ENCODE data around the gene PHLDA3. TPM values are rescaled to one million over a fixed set of nuclear protein-coding genes. Genes with fewer than 3 reads are reported as not detected.

The PHLDA3 gene
- total RNA-seq, 1 donor from 2014 or later = 50.6 TPM

GRCh38 chr1:201506092-201506491 lies 37.1 kb upstream of the PHLDA3 start:
- H3K4me3 Mint-ChIP-seq (ENCODE audit: unreplicated experiment) = no peak overlapping the region
- H3K27me3 Mint-ChIP-seq (ENCODE audit: unreplicated experiment) = no peaks in the 10 kb centered on the region
- no peaks in the 10 kb centered on the region for H3K9me3 Mint-ChIP-seq (ENCODE audit: unreplicated experiment)
- peak overlapping the region; percentile 88 for H3K27ac Mint-ChIP-seq (ENCODE audit: unreplicated experiment)
- DNase-seq (ENCODE audit: extremely low spot score, unreplicated experiment) = no peak
- peaks cover 36% of the 10 kb centered on the region for H3K4me1 Mint-ChIP-seq (ENCODE audit: unreplicated experiment)
- H3K36me3 Mint-ChIP-seq (ENCODE audit: unreplicated experiment) = no peaks in the 10 kb centered on the region
- TF ChIP-seq, protein P1, sequence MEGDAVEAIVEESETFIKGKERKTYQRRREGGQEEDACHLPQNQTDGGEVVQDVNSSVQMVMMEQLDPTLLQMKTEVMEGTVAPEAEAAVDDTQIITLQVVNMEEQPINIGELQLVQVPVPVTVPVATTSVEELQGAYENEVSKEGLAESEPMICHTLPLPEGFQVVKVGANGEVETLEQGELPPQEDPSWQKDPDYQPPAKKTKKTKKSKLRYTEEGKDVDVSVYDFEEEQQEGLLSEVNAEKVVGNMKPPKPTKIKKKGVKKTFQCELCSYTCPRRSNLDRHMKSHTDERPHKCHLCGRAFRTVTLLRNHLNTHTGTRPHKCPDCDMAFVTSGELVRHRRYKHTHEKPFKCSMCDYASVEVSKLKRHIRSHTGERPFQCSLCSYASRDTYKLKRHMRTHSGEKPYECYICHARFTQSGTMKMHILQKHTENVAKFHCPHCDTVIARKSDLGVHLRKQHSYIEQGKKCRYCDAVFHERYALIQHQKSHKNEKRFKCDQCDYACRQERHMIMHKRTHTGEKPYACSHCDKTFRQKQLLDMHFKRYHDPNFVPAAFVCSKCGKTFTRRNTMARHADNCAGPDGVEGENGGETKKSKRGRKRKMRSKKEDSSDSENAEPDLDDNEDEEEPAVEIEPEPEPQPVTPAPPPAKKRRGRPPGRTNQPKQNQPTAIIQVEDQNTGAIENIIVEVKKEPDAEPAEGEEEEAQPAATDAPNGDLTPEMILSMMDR (IDR thresholded peaks at IDR 0.05) = no peak

DNA sequence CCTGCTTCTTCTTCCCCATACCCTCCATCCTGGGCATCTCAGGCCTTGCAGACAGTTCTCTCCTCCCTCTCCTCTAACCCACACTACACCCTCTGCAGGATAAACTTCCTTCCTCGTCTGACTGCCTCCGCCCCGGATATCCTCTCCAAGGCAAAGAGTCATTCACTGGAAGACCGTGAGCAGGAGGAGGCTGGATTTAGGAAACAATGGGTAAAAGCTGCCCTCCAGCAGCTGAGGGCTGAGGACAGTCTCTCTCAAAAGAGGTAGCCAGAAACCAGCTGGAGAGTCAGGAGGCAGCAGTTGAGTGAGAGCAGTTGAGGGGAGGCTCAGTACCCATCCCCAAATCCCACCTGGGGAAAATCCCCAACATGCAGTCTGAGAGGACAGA lies 36.5 kb upstream of the PHLDA3 start:
- no peaks in the 10 kb centered on the region for H3K27me3 Mint-ChIP-seq (ENCODE audit: unreplicated experiment)
- H3K27ac Mint-ChIP-seq (ENCODE audit: unreplicated experiment) = peak overlapping the region; percentile 88
- no peaks in the 10 kb centered on the region for H3K36me3 Mint-ChIP-seq (ENCODE audit: unreplicated experiment)
- no peak for DNase-seq (ENCODE audit: extremely low spot score, unreplicated experiment)
- H3K9me3 Mint-ChIP-seq (ENCODE audit: unreplicated experiment) = no peaks in the 10 kb centered on the region
- TF ChIP-seq, protein P1 (IDR thresholded peaks at IDR 0.05) = no peak
- no peak overlapping the region for H3K4me3 Mint-ChIP-seq (ENCODE audit: unreplicated experiment)
- H3K4me1 Mint-ChIP-seq (ENCODE audit: unreplicated experiment) = peaks cover 42% of the 10 kb centered on the region

DNA sequence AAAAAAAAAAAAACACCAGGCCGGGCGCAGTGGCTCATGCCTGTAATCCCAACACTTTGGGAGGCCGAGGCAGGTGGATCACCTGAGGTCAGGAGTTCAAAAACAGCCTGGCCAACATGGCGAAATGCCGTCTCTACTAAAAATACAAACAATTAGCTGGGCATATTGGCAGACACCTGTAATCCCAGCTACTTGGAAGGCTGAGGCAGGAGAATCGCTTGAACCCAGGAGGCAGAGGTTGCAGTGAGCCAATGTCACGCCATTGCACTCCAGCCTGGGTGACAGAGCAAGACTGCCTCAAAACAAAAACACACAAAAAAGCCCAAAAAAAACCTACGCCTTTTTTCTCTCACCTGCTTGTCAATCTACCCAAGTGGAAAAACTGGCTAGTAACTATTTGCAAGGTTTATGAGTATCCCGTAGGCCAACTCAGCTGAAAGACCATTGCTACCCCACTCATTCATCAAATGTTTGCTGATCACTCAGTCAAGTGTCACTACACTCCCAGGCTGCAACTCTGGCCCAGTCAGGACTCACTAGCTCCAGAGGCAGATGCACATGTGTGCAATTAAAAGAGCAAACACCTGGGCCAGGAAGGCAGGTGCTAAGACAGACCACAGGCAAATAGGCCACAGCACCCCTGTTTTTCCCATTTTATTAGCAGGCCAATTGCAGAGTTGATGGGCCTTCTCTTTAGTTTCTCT lies 36.0 kb upstream of the PHLDA3 start:
- TF ChIP-seq, protein P1 (IDR thresholded peaks at IDR 0.05) = no peak
- H3K27me3 Mint-ChIP-seq (ENCODE audit: unreplicated experiment) = no peaks in the 10 kb centered on the region
- H3K4me1 Mint-ChIP-seq (ENCODE audit: unreplicated experiment) = peaks cover 47% of the 10 kb centered on the region
- no peak overlapping the region for H3K4me3 Mint-ChIP-seq (ENCODE audit: unreplicated experiment)
- DNase-seq (ENCODE audit: extremely low spot score, unreplicated experiment) = no peak
- peak overlapping the region; percentile 88 for H3K27ac Mint-ChIP-seq (ENCODE audit: unreplicated experiment)
- no peaks in the 10 kb centered on the region for H3K9me3 Mint-ChIP-seq (ENCODE audit: unreplicated experiment)
- H3K36me3 Mint-ChIP-seq (ENCODE audit: unreplicated experiment) = no peaks in the 10 kb centered on the region

- Mint-ChIP-seq H3K27me3 (ENCODE audit: unreplicated experiment) (no peaks in the 10 kb centered on the region), H3K27ac (ENCODE audit: unreplicated experiment) (peak overlapping the region; percentile 91), H3K4me3 (ENCODE audit: unreplicated experiment) (no peak overlapping the region), H3K36me3 (ENCODE audit: unreplicated experiment) (no peaks in the 10 kb centered on the region), H3K4me1 (ENCODE audit: unreplicated experiment) (peaks cover 54% of the 10 kb centered on the region), H3K9me3 (ENCODE audit: unreplicated experiment) (no peaks in the 10 kb centered on the region)
- DNase-seq (ENCODE audit: extremely low spot score, unreplicated experiment) = no peak
- TF ChIP-seq, protein P1 (IDR thresholded peaks at IDR 0.05) = no peak
These were observed 35.2 kb upstream of the PHLDA3 start for GRCh38 chr1:201504179-201504631.

DNA sequence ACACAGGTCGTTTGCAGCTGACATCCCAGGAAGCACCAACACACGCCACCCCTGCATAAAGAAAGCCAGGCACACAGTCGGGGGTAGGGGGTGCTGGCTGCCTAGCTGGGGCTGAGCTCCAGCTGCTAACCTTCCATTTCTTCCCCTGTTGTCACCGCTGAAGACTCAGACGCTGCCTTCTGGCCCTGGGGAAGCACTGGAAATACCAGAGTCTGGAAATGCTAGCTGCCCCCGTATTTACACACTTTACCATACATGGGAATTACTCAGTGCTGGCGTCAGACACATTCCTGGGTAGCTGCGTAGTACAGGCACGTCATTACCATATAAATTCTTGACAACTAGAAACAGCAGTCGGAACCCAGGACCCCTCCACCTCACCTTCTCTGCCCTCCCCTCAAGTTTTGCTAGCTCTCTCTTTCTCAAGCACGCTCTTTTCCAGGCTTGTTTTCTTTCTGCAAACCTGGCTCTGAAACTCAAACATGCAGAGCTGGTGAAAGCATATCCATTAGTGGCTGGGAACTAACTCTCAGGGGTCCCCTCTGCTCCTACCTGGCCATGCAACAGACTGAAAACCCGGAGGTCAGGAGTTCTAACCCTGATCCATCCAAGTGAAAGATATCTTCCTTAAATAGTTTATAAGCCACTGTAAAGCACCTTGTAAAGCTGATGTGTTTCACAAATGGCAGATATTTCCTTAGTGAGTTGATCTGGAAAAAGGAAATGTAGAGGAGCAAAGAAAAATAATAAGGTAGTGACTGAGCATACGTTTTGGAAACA lies 34.6 kb upstream of the PHLDA3 start:
- TF ChIP-seq, protein P1 (IDR thresholded peaks at IDR 0.05) = no peak
- H3K27me3 Mint-ChIP-seq (ENCODE audit: unreplicated experiment) = no peaks in the 10 kb centered on the region
- no peaks in the 10 kb centered on the region for H3K36me3 Mint-ChIP-seq (ENCODE audit: unreplicated experiment)
- H3K9me3 Mint-ChIP-seq (ENCODE audit: unreplicated experiment) = no peaks in the 10 kb centered on the region
- H3K4me3 Mint-ChIP-seq (ENCODE audit: unreplicated experiment) = peak overlapping the region; percentile 3
- peaks cover 54% of the 10 kb centered on the region for H3K4me1 Mint-ChIP-seq (ENCODE audit: unreplicated experiment)
- peak overlapping the region; percentile 91 for H3K27ac Mint-ChIP-seq (ENCODE audit: unreplicated experiment)
- DNase-seq (ENCODE audit: extremely low spot score, unreplicated experiment) = no peak
